ENCODE data around the gene STOX2.

GRCh38 chr4:184041156-184041555 is 136.0 kb downstream of the STOX2 start:
- TF ChIP-seq POLR2A (IDR thresholded peaks at IDR 0.05) (no peak), CTCF (IDR thresholded peaks at IDR 0.05) (no peak)
